CD4-positive, alpha-beta T cell treated with Interleukin-2 at 100 ng/mL for 4 hours (primary cell): ENCODE data around the gene FMN1.

Source experiments
- DNase-seq: peaks from one replicate; pipeline ENCODE4 v3.0.0-alpha.2; 2020; ENCODE audit warnings: low spot score

FMN1 gene

DNA sequence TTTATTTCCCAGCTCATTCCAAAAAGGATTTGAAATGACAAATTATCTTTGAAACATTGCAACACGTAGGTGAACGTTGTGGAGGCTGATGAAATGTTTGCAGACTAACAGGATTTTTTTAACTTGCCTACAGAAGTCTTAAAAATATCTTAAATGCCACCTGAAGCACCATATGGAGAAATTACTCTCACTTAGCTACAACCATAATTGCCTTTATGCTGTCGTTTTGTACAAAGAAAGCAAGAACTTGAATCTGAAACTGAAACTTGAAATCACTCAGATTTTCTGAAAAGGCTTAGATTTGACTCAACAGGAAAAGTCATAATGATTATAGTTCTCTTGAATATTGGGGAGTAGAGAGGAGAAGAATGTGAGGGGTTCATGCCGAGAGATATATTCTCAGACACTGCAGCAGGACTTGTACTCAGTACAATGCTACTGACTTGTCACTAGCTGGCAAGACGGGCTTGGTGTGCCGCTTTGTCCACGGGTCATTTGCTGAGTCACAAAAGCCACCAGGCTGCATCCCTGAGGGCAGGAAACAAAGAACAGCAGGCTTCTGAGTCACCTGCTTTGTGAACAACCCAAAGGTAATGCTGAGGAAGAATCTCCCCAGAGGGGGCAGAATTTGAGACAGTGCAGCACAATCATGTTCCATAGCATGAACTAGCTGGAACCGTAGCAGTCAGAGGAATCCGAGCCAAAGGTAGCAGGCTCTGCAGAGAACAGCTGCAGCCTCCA lies 7.1 kb upstream of the FMN1 start:
- peak; percentile 54 for DNase-seq

DNA sequence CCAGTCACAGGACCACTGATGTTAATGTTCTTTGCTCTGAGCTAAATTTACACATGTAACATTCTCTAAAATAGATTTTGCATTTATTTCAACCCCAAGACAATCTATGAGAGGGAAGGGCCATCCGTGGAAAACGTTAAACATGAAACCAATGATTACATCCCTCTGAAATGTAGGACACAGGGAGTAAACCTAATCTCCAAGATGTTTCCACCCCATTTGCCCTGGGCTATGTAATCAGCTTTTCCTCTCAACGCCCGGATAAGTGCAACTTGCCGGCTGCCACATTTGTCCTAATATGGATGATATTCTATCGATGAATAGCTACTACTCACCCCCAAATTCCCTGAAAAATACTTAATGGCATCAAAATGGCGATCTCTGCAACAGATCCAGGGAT lies 6.4 kb upstream of the FMN1 start:
- no peak for DNase-seq

DNA sequence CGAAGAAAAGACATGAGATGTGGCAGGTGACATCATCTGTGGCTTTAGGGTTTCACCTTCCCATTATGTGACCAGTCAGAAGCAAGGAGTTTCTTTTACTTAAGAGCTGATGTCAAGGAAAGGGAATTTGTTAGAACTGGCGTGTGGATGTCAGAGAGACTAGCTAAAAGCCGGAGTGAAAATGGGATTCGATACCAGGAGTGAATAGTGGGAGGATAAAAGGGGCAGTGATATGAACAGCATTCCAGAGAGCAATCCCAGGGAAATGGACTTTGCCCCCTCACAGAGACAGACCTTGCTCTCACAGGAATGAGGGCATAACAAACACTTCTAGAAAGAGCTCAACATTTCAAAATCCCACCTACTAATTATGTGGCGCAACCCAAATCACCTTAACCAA lies 5.9 kb upstream of the FMN1 start:
- no peak for DNase-seq

DNA sequence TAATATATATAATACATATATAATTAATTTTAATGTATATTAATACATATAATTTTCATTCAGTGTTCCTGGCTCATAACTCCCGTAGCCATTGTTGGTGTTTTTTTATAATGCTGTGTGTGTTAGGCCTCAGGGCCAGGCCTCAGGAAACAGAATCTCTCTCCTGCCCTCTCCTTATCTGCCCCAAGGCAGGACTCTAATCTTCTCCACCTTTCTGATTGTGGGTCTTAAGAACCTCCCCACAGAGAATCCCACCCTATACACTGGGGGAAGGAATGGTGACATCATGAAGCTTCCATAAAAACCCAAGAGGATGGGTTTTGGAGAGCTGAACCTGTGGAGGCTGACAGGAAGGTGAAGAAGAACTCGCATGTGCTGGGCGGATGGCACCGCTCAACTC lies 4.0 kb upstream of the FMN1 start:
- no peak for DNase-seq

GRCh38 chr15:33197636-33198035 lies 3.1 kb upstream of the FMN1 start:
- DNase-seq, result no peak

DNA sequence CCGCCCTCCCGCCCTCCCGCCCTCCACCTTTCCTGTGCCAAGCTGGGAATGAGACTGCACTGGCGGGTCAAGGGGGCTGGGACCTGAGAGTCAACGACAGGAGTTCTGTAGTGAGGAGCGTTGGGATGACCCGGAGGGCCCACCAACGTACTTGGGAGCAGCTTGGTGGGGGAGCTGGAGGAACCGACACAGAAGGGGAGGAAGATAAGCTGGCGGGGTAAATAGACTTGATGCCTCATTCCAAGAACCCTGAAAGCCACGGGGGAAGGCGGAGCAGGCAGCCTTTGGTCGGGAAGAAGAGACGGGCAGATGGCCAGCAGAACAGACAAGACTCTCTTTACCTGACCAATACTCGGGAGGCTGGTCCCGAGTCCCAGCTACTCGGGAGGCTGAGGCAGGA lies 277 bp downstream of the FMN1 start:
- no peak for DNase-seq

GRCh38 chr15:33191591-33191990 lies 2.9 kb downstream of the FMN1 start:
- no peak for DNase-seq

- no peak for DNase-seq
Observed at GRCh38 chr15:33190539-33190938, 4.0 kb downstream of the FMN1 start.

- no peak for DNase-seq
Observed at GRCh38 chr15:33188641-33189257, 5.8 kb downstream of the FMN1 start.

- no peak for DNase-seq
Observed at GRCh38 chr15:33188159-33188558, 6.4 kb downstream of the FMN1 start.

GRCh38 chr15:33183334-33183733 lies 11.2 kb downstream of the FMN1 start:
- no peak for DNase-seq

DNA sequence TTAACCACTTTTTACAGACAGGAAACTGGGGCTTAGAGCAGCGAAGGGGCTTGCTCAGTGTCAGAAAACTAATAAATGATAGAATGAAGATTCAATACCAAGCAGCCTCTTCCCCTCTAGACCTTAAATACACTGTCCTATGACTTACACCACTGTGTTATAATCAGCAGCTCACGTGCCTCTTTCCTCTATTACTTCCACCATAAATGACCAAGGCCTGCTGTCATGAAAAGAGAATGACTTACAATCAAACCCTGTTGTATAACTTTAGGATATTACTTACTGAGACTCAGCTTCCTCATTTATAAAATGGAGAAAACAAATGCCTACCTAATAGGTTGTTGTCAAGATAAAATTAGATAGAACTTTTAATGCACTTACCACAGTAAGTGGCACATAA lies 11.6 kb downstream of the FMN1 start:
- no peak for DNase-seq

- no peak for DNase-seq
Observed at GRCh38 chr15:33182278-33182905, 12.1 kb downstream of the FMN1 start.

DNA sequence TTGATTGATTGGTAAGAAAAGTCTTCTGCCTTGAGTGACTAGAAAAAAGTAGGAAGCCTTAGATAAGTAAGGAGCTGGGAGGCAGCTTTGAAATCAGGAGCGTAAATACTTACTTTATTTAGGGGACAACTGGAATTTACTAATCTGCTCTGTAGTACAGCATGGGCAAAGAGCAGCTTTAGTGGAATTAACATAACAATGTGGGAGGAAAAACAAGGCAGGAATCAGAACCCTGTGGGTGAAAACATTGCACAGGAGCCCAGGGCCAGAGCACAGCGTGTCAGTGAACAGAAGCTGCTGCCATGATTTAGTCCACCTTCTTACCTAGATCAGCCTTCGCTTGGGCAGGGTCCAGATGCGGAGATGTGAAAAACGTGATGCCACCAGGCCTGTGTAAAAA lies 14.6 kb downstream of the FMN1 start:
- DNase-seq, result no peak

- no peak for DNase-seq
Observed at GRCh38 chr15:33171202-33171601, 23.3 kb downstream of the FMN1 start.

GRCh38 chr15:33169625-33170024 lies 24.9 kb downstream of the FMN1 start:
- DNase-seq, result no peak

- DNase-seq, result no peak
Observed at GRCh38 chr15:33168444-33168843, 26.1 kb downstream of the FMN1 start.

DNA sequence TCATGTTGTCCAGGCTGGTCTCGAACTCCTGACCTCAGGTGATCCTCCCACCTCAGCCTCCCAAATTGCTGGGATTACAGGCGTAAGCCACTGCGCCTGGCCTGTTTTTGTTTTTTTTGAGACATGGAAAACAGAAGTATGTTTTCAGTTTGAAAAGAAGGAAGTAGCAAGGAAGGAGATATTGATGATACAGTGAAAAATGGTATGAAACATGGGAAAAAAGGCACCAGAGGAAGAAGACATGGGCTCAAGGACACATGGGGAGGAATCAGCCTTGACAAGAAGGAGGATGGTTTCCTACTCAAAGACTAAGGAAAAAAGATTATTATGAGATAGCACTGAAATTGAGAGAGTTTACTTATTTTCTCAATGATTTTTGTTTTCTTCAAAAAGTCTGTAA lies 30.7 kb downstream of the FMN1 start:
- DNase-seq, result no peak

- DNase-seq, result no peak
Observed at GRCh38 chr15:33161209-33161608, 33.3 kb downstream of the FMN1 start.

GRCh38 chr15:33160581-33161165 lies 33.8 kb downstream of the FMN1 start:
- no peak for DNase-seq

DNA sequence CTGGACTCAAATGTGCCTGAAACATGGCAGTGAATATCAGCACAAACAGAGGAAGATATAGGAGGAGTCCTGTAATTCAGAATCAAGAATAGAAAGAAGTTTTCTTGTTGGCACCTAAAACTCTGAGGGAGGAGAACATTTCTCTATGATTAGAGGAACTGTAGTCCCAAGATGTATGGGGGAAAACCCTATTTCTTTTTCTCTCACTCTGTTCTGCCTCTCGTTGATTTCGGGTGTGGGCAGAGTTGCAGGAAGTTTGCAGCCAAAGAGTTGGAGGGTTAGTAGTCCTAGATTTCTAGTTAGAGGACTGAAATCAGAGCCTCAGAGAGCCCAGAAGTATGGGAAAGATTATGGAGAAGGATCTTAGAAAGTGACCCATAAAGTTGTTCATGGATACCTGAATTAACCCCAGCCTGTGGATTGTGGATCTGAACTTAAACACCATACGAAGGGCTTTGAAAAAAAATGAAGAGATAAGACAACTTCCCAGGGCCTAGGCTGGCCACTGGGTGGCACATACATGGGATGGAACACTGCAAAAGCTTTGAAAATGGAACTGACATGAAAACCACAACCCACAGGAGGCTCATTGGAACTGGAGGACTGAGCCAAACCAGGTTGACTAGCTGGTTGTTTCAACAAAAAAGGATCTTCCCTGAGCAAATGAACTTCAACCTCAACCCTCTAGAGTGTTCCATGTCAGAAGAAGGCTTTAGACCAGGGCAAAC lies 34.6 kb downstream of the FMN1 start:
- DNase-seq, result no peak

GRCh38 chr15:33158366-33158765 lies 36.1 kb downstream of the FMN1 start:
- DNase-seq, result no peak
